NB4 (cell line): ENCODE measurements around the gene SYT2.

Experiments
- CTCF ChIP-seq: IDR thresholded peaks from one replicate; pipeline ENCODE4 v1.5.1; 2012; ENCODE audit warnings: low read depth, low read length
- POLR2A ChIP-seq: IDR thresholded peaks from 2 replicates; pipeline ENCODE4 v1.6.1; 2011; ENCODE audit warnings: mild to moderate bottlenecking; ENCODE audit not compliant: insufficient read length; ENCODE audit errors: extremely low read depth

GRCh38 chr1:202663131-202663530 lies 47.1 kb downstream of the SYT2 start:
- no peak for TF ChIP-seq CTCF
- TF ChIP-seq POLR2A = no peak
